Ramos (cell line): Measurements from ENCODE around the gene FHAD1.

Experiments used
- in situ Hi-C: fragments of 300-500 bp; cut with MboI; formaldehyde crosslinking; loops from one replicate; pipeline ENCODE4 v1.14.3; 2022; ENCODE audit warnings: low sequenced_read_pairs; ENCODE audit not compliant: unreplicated experiment

FHAD1 gene

GRCh38 chr1:15218287-15219279 is 28.4 kb upstream of the FHAD1 start:
- in situ Hi-C loops = no loop called here

GRCh38 chr1:15219280-15220023 is 27.6 kb upstream of the FHAD1 start:
- in situ Hi-C loops = no loop called here

GRCh38 chr1:15220024-15220392 is 27.0 kb upstream of the FHAD1 start:
- in situ Hi-C loops = no loop called here

- in situ Hi-C loops = no loop called here
Observed at GRCh38 chr1:15220825-15221431, 26.1 kb upstream of the FHAD1 start.

- in situ Hi-C loops = no loop called here
Observed at GRCh38 chr1:15222653-15223303, 24.2 kb upstream of the FHAD1 start.

- in situ Hi-C loops = no loop called here
Observed at GRCh38 chr1:15224259-15224869, 22.7 kb upstream of the FHAD1 start.

GRCh38 chr1:15224974-15225373 is 22.0 kb upstream of the FHAD1 start:
- in situ Hi-C loops = no loop called here

GRCh38 chr1:15225461-15225860 is 21.6 kb upstream of the FHAD1 start:
- in situ Hi-C loops = no loop called here

GRCh38 chr1:15226388-15227255 is 20.4 kb upstream of the FHAD1 start:
- in situ Hi-C loops = no loop called here

- in situ Hi-C loops = no loop called here
Observed at GRCh38 chr1:15229707-15230131, 17.3 kb upstream of the FHAD1 start.

- in situ Hi-C loops = no loop called here
Observed at GRCh38 chr1:15231714-15232201, 15.3 kb upstream of the FHAD1 start.

GRCh38 chr1:15233689-15234088 is 13.3 kb upstream of the FHAD1 start:
- in situ Hi-C loops = no loop called here

- in situ Hi-C loops = no loop called here
Observed at GRCh38 chr1:15236321-15236721, 10.7 kb upstream of the FHAD1 start.

GRCh38 chr1:15236746-15237145 is 10.3 kb upstream of the FHAD1 start:
- in situ Hi-C loops = no loop called here

GRCh38 chr1:15238789-15239188 is 8.2 kb upstream of the FHAD1 start:
- in situ Hi-C loops = no loop called here

GRCh38 chr1:15242766-15243165 is 4.3 kb upstream of the FHAD1 start:
- in situ Hi-C loops = no loop called here

GRCh38 chr1:15243275-15244043 is 3.6 kb upstream of the FHAD1 start:
- in situ Hi-C loops = no loop called here

GRCh38 chr1:15244813-15245212 is 2.2 kb upstream of the FHAD1 start:
- in situ Hi-C loops = no loop called here
